ENCODE results near the gene NIM1K. TPM values are rescaled to one million over a fixed set of nuclear protein-coding genes. Genes with fewer than 3 reads are reported as not detected.

Gene NIM1K
- total and polyA plus RNA-seq, 2 donors (not counting 3 experiments of a cell fraction or from before 2014, with no cell fraction given): 0.04 to 0.49 TPM

- no peaks in the 10 kb centered on the region for H3K9me3 ChIP-seq (replicated peaks; ENCODE audit: control insufficient read depth, insufficient read depth, low read length)
- no peaks in the 10 kb centered on the region for H3K4me1 ChIP-seq (ENCODE audit: control insufficient read depth, extremely low read depth, insufficient read depth, low read length)
- CTCF ChIA-PET: interaction anchor here (1.1 to 2.2 kb wide), 3 partner anchors 9 to 181 kb away, joined by 3 to 7 read pairs (median 5); partner anchors contain the start of genes HMGCS1 and TMEM267
- peaks cover 5 to 21% of the 10 kb centered on the region in 2 experiments for H3K36me3 ChIP-seq (ENCODE audit: control insufficient read depth in 2 of 2, extremely low read depth in 1 of 2, insufficient read depth in 2 of 2, low read length in 2 of 2)
- peaks cover 93% of the 10 kb centered on the region for H3K79me2 ChIP-seq (ENCODE audit: control insufficient read depth, insufficient read depth, low read length)
- H3K27me3 ChIP-seq (ENCODE audit: control insufficient read depth in 2 of 2, insufficient read depth in 2 of 2, low read length in 2 of 2): no peaks in the 10 kb centered on the region
- H3K9me1 ChIP-seq (replicated peaks; ENCODE audit: control insufficient read depth, extremely low read depth, insufficient read depth, low read length): no peaks in the 10 kb centered on the region
- TF ChIP-seq FOS (IDR thresholded peaks at IDR 0.05; ENCODE audit: borderline replicate concordance, insufficient read depth, low read length) (no peak), JUN (IDR thresholded peaks at IDR 0.05; ENCODE audit: borderline replicate concordance, insufficient read depth, insufficient read length, low read depth) (no peak), EZH2 (IDR thresholded peaks at IDR 0.05; ENCODE audit: borderline replicate concordance, low read depth, low read length, severe bottlenecking) (no peak), MYC (IDR thresholded peaks at IDR 0.05; ENCODE audit: low read depth, low read length) (no peak), POLR2A (IDR thresholded peaks at IDR 0.05; ENCODE audit: low read depth, low read length) (no peak), MAX (IDR thresholded peaks at IDR 0.05; ENCODE audit: insufficient read depth, insufficient read length) (no peak), GATA2 (IDR thresholded peaks at IDR 0.05; ENCODE audit: insufficient read depth, insufficient read length, low read depth, low read length) (no peak), POLR2AphosphoS5 (IDR thresholded peaks at IDR 0.05; ENCODE audit: insufficient read depth, low read depth, low read length) (no peak), CTCF (IDR thresholded peaks at IDR 0.05; ENCODE audit: extremely low read depth in 1 of 2, insufficient read depth in 1 of 2, low read depth in 1 of 2, low read length in 2 of 2) (no peak)
- no peak overlapping the region for H3K27ac ChIP-seq (ENCODE audit: insufficient read depth, low read depth, low read length)
- DNase-seq (ENCODE audit: low read depth, low spot score): no peak
- BruUV-seq (replicated peaks): no TSS peak
- FAIRE-seq: no peak
- POLR2A ChIA-PET: no interaction called here
- peaks cover 6% of the 10 kb centered on the region for H4K20me1 ChIP-seq (replicated peaks; ENCODE audit: control insufficient read depth, extremely low read depth, insufficient read depth, low read length)
- dilution Hi-C loops (cut with MboI; ENCODE audit: extremely low pct_ligation_motif_present, low sequenced_read_pairs) (no loop called here), intact Hi-C loops (cut with micrococcal nuclease) (no loop called here)
- no peak overlapping the region for H3K4me2 ChIP-seq (ENCODE audit: insufficient read depth, low read length)
- no peak overlapping the region for H2AFZ ChIP-seq (ENCODE audit: low read depth, low read length)
- no peak overlapping the region for H3K4me3 ChIP-seq (replicated peaks in 1 of 3; ENCODE audit: insufficient read depth in 1 of 3, low read depth in 1 of 3, low read length in 3 of 3)
- no peak overlapping the region for H3K9ac ChIP-seq (replicated peaks; ENCODE audit: extremely low read depth, insufficient read depth, low read length)
These were observed 111.2 kb downstream of the NIM1K start for GRCh38 chr5:43303242-43303641.
